NT2/D1 (cell line): ENCODE results near the gene TUBB6.

Experiments used
- DNase-seq: peaks from one replicate; pipeline ENCODE4 v3.0.0-alpha.2; 2011; ENCODE audit warnings: low read depth, low spot score
- H3K27me3 ChIP-seq: 2 replicates; pipeline ENCODE4 v1.6.0; 2011; ENCODE audit warnings: mild to moderate bottlenecking; ENCODE audit not compliant: insufficient read length, insufficient read depth
- H3K36me3 ChIP-seq: 2 replicates; pipeline ENCODE4 v1.6.1; 2011; ENCODE audit warnings: mild to moderate bottlenecking, low read length, mixed read lengths; ENCODE audit not compliant: insufficient read depth, insufficient read length
- H3K4me1 ChIP-seq: 2 replicates; pipeline ENCODE4 v1.5.1; 2011; ENCODE audit not compliant: insufficient read depth, insufficient read length
- H3K4me3 ChIP-seq: 2 replicates; pipeline ENCODE4 v1.5.1; 2011; ENCODE audit warnings: low read depth; ENCODE audit not compliant: insufficient read length
- H3K9ac ChIP-seq: 2 replicates; pipeline ENCODE4 v1.6.0; 2011; ENCODE audit warnings: low read depth; ENCODE audit not compliant: insufficient read length
- H3K9me3 ChIP-seq: 2 replicates; pipeline ENCODE4 v1.5.1; 2011; ENCODE audit warnings: mild to moderate bottlenecking, low read length; ENCODE audit not compliant: insufficient read depth
- SUZ12 ChIP-seq: IDR thresholded peaks from 2 replicates; pipeline ENCODE4 v1.6.1; 2011; ENCODE audit not compliant: insufficient read length, insufficient read depth; ENCODE audit errors: extremely low read depth
- YY1 ChIP-seq: IDR thresholded peaks from 2 replicates; pipeline ENCODE4 v1.6.1; 2011; ENCODE audit not compliant: insufficient read length, insufficient read depth
- ZNF274 ChIP-seq: IDR thresholded peaks from 2 replicates; pipeline ENCODE4 v1.6.1; 2011; ENCODE audit warnings: mild to moderate bottlenecking, low read depth, low read length

Gene TUBB6

DNA sequence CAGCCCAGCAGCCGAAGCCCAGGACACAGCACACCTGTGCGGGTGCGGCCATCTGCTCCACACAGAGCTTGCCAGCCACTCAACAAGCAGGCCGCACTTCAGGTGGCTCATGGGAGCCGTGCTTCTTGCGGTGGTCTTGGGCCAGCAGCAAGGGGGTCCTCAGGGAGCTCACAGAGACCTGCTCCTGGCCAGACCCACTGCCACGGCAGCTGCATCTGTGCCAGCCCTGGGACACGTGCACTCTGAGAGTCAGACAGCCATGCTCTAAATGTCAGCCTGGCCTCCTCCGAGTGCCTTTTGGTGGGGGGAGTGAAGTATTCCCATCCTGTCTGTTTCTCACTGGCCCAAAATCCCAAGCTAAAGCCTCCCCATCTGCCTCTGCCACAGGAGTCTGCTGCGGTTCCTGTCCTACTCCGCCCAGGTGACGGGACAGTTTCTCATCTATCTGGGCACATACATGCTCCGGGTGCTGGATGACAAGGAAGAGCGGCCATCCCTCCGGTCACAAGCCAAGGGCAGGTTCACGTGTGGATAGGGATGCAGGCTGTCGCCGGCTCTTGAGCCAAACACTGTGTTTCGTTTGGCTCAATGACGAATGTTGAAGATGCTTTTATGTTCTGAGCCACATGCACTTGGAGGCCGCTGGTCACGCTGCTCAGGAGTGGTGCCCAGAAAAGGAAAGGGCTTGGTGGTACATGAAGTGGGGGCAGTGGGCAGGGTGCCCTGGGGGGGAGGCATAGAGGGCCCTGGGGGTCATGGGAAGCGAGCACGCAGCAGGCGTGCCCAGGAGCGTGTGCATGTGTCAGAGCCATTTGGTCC lies 31.1 kb upstream of the TUBB6 start:
- Histone ChIP-seq H3K4me3 (no peak overlapping the region), H3K9ac (no peak overlapping the region), H3K36me3 (no peaks in the 10 kb centered on the region), H3K4me1 (peaks cover 7% of the 10 kb centered on the region), H3K9me3 (no peaks in the 10 kb centered on the region), H3K27me3 (no peaks in the 10 kb centered on the region)
- DNase-seq: no peak
- TF ChIP-seq YY1 (no peak), SUZ12 (no peak), ZNF274 (no peak)

DNA sequence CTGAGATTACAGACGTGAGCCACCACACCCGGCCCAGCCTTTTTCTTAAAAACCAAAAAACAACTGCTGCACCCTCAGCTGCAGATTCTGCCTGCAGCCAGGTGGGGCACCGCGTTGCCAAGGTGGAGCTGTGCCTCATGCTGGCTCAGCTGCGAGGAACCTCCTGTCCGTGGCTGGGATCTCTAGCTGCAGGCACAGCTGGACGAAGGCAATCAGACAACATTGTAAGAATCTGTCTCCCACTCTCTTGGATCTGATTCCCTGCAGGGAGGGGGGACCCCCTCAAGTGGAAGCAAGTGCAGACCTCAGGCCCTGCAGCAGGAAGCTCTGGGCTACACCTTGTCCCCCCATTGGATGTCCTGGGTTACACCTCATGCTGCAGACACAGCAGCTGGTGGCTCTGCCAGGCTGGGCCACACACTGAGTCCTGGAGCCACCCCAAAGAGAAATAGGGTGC lies 29.8 kb upstream of the TUBB6 start:
- peak overlapping the region; percentile 42 for H3K9ac ChIP-seq
- peaks cover 8% of the 10 kb centered on the region for H3K4me1 ChIP-seq
- H3K36me3 ChIP-seq: no peaks in the 10 kb centered on the region
- no peaks in the 10 kb centered on the region for H3K9me3 ChIP-seq
- peak; percentile 28 for DNase-seq
- no peaks in the 10 kb centered on the region for H3K27me3 ChIP-seq
- TF ChIP-seq SUZ12 (no peak), YY1 (no peak), ZNF274 (no peak)
- no peak overlapping the region for H3K4me3 ChIP-seq

DNA sequence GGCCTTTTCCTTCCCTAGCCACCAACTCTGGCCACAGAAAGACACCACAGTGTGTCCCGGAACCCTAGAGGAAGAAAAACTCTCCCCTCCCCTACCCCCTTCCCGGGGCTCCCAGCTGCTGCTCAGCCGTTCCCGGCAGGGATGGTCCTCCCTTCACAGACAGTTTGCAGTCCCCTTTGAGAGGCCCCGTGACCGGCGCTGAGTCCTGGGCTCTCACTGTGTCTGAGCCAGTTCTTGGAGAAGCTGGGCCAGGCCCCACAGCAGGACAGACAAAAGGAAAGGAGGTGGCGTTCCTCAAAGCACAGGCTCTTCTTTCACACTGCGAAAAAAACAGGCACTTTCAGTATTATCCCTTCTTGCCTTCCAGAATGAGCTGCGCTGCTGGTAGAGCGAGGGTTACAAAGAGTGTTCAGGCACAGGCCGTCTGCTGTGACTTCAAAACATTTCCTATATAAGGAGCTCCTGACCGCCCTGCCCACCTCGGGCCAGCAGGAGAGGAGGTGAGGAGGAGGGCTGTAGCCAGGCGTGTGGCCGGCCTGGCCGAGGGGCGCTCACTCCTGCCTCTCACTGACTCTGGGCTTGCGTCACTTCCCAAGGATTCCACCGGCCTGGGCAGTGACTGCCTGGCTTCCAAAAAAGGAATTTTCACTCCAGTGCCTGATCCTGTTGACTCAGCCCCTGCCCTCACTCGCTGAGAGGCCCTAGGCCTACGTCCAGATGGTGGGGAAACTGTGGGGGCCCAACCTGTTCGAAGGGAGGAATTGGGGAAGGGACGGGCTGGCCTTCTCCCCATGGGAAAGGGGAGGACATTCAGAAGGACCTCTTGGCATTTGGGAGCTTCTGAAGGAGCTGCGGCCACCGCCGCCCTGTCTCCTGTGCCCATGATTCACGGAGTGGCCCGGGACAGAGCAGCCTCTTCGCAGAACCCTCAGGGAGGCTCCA lies 29.0 kb upstream of the TUBB6 start:
- Histone ChIP-seq H3K4me1 (peaks cover 8% of the 10 kb centered on the region), H3K36me3 (no peaks in the 10 kb centered on the region), H3K9me3 (no peaks in the 10 kb centered on the region), H3K4me3 (no peak overlapping the region), H3K27me3 (no peaks in the 10 kb centered on the region), H3K9ac (peak overlapping the region; percentile 42)
- DNase-seq: peak; percentile 61
- TF ChIP-seq SUZ12: no peak
- TF ChIP-seq ZNF274: no peak
- TF ChIP-seq YY1: no peak

DNA sequence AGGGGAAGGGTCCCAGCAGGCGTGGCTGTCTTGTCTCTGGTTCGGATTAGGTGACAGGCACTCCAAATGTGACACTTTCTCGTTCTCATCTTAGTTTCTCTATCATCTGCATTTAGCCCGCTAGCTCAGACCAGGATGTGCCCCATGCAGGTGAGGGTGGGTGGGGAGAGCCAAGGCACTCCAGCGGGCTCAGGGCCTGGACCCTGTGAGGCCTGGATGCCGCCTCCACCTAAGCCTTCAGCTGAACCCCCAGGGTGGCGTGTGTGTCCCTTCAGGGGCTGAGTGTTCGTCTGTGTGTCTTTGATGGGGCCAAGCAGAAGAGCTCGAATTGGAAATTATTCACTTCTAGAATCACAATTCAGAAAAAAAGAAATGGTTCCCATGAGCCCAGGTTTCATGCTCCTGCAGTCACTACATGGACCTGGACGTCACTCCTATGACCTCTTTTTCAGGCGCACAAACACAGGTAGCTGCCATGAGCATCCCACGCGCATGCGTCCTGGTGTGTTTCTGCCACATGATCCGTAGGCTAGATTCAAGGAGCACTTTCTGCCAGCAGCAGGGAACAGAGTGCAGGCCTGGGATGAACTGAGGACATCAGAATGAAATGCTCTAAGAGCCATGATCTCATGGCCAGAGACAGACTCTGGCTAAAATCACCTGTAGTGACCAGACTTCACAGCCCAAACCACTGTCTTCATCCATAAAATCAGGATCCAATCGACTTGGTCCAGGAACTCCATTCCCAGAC lies 28.1 kb upstream of the TUBB6 start:
- no peak for DNase-seq
- H3K27me3 ChIP-seq: no peaks in the 10 kb centered on the region
- peaks cover 6% of the 10 kb centered on the region for H3K4me1 ChIP-seq
- TF ChIP-seq YY1: no peak
- no peak for TF ChIP-seq SUZ12
- no peak for TF ChIP-seq ZNF274
- no peaks in the 10 kb centered on the region for H3K9me3 ChIP-seq
- H3K4me3 ChIP-seq: no peak overlapping the region
- no peaks in the 10 kb centered on the region for H3K36me3 ChIP-seq
- H3K9ac ChIP-seq: no peak overlapping the region

DNA sequence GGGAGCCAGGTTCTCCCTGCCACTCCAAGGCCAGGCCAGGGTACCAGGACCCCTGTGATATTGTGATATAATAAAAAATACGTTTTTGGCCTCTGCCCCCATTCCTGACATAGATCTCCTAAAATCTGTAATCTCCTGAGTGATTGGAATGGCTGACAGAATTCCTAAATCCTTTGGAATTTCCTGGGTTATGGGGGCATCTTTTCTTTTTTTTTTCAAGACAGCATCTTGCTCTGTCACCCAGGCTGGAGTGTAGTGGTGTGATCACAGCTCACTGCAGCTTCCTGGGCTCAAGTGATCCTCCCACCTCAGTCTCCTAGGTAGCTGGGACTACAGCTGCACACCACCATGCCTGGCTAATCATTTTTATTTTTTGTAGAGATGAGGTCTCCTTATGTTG lies 26.2 kb upstream of the TUBB6 start:
- Histone ChIP-seq H3K27me3 (peaks cover 3% of the 10 kb centered on the region), H3K4me3 (no peak overlapping the region), H3K4me1 (peaks cover 6% of the 10 kb centered on the region), H3K36me3 (no peaks in the 10 kb centered on the region), H3K9me3 (no peaks in the 10 kb centered on the region), H3K9ac (no peak overlapping the region)
- no peak for TF ChIP-seq SUZ12
- TF ChIP-seq ZNF274: no peak
- no peak for DNase-seq

DNA sequence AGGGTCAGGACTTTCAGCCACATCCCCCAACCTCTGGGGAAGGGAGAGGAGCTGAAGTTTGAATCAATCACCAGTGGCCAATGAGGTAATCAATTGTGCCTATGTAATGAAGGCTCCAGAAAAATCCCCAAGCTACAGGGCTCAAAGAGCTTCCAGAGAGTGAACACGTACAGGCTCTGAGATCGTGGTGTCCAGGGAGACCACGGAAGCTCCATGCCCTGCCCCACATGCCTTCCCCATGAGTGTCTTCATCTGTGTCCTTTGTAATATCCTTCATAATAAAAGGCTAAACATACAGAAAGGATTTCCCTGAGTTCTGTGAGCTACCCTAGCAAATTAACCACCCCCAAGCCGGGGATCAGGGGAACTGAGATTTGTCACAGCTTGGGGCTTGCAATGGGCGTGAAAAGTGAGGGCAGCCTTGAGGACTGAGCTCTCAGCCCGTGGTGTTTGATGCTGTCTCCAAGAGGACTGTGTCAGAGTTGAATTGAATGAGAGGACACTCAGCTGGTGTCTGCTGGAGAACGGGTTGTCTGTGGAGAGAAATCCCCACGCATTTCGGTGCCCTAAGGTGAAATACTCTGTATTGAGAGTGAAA lies 25.5 kb upstream of the TUBB6 start:
- TF ChIP-seq YY1: no peak
- TF ChIP-seq SUZ12: no peak
- TF ChIP-seq ZNF274: no peak
- H3K9ac ChIP-seq: no peak overlapping the region
- H3K4me3 ChIP-seq: no peak overlapping the region
- no peak for DNase-seq
- H3K9me3 ChIP-seq: no peaks in the 10 kb centered on the region
- H3K27me3 ChIP-seq: peaks cover 10% of the 10 kb centered on the region
- no peaks in the 10 kb centered on the region for H3K36me3 ChIP-seq
- peaks cover 6% of the 10 kb centered on the region for H3K4me1 ChIP-seq
